Globus pallidus (tissue), 1 donor: ENCODE data around the gene FOLR1.

Experiments
- DNase-seq: peaks from one replicate; pipeline ENCODE4 v3.0.0-alpha.2; 2015; ENCODE audit warnings: low spot score

Gene FOLR1

GRCh38 chr11:72223615-72224563 lies 31.9 kb downstream of the FOLR1 start:
- DNase-seq: peak; percentile 62

- peak; percentile 50 for DNase-seq
Measured at GRCh38 chr11:72224564-72225410, 32.8 kb downstream of the FOLR1 start, which contains the start of gene INPPL1. Gene INPPL1, plus strand, starts transcription at chr11:72224767. Its CDS starts 218 bp downstream, at chr11:72224985.

- no peak for DNase-seq
Measured at GRCh38 chr11:72225411-72225951, 33.5 kb downstream of the FOLR1 start.

DNA sequence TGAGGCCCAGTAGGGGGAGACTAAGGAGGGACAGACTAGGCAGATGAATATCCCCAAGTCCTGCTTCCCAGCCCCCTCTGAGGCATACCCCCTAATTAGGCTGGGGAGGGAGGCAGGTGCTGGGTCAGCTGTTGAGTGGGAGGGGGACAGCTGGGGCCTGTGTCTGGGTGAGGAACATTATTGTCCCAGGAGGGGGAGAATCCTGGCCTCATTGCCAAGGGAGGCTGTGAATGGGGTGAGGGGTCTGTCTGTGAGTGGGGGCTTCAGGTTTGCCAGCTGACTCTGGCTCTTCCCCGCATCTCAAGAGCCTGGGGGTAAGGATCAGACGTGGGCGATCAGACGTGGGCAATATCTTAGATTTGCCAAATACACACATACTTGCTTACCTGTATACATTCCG lies 34.8 kb downstream of the FOLR1 start:
- DNase-seq: no peak

DNA sequence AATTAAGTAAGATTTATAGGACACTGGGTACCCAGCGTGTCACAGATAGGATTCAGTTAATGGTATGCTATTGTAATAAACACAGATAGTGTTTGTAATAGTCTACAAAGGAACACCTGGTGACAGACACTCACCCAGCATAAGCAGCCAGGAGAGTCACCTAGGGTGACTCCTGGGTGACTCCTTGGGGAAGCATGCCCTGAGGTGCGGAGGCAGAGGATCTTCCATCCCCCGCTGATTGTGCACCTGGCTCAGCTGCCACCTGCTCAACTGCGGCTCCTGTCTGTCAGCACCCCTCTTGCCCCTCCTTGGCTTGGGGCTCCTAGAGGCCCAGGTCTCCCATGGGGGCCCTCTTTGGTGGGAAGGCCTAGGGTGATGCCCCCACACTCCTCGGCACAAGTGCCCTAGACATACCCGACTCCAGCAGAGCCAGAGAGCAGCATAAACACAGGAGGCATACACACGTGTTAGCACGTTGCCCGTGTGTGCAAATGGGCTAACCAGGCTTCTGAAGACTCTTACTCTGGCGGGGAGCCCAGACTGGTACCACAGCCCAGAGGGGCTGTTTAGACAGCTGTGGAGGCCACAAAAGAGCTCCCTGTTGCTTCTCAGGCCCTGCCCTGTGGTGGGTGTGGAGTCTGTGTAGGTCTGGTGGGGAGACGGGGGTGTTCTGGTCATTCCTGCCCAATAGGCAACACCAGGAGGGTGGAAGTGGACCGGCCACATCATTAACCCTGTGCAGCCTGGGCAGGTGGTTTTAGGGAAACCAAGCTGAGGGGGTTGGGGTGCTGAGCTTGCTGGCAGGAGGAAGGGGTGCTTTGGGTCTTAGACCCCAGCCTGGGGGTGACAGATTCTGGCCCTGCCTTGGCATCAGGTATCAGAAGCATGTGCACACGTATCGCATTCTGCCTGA lies 35.6 kb downstream of the FOLR1 start:
- DNase-seq: peak; percentile 55

GRCh38 chr11:72228229-72228843 lies 36.4 kb downstream of the FOLR1 start:
- DNase-seq: no peak

DNA sequence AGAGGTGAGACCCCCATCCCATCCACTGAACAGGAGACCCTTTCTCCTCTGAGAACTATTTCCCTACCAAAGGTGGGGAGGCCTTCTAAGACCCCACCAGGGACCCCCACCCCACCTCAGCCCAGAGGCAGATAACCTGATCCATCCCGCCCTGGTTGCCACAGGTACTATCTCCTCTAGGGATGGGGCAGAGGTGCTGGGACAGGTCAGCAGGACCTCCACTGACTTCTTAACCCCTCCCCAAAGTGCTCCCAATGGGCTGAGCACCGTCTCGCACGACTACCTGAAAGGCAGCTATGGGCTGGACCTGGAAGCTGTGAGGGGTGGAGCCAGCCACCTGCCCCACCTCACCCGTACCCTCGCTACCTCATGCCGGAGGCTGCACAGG lies 36.9 kb downstream of the FOLR1 start:
- DNase-seq: no peak

DNA sequence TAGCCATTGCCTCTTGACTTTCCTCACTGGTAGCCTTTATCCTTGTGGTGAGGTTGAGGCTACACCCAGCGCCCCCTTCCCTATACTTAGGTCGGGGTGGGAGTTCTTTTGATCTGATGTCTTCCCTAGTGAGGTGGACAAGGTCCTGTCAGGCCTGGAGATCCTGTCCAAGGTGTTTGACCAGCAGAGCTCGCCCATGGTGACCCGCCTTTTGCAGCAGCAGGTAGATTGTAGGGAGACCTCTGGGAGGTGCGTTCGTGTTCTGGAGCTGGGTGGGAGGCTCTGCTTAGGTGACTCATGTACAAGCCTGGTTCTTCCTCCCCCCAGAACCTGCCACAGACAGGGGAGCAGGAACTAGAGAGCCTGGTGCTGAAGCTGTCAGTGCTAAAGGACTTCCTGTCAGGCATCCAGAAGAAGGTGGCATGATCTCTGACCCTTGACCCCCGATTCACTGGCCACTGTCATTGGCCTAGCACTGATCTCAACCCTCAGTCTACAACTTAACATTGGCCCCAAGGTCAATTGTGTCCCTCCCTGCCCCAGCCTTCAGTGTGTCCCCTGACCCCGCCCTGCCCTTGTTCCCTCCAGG lies 37.5 kb downstream of the FOLR1 start:
- no peak for DNase-seq

DNA sequence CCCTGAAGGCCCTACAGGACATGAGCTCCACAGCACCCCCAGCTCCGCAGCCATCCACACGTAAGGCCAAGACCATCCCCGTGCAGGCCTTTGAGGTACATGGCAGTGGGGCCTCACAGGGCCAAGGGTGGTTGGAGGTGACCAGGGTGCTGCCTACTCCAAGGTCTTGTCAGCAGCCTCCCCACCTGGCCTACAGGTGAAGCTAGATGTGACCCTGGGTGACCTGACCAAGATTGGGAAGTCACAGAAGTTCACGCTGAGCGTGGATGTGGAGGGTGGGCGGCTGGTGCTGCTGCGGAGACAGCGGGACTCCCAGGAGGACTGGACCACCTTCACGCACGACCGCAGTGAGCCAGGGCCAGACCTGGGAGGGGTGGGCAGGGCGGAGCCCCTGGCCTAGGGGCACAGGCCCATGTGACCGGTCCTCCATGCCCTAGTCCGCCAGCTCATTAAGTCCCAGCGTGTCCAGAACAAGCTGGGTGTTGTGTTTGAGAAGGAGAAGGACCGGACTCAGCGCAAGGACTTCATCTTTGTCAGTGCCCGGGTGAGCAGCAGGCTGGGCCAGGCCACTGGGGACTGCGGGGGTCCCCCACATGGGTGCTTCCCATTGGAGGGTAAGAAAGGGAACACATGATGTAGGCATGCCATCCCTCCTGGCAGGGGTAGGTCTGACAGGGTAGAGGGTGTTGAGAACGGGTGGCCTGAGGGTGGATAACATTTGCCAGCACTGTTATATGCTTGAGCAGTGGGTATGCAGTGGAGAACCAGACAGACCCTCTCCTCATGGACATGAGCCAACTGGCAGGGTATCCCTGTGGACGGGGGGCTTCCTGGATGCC lies 38.2 kb downstream of the FOLR1 start:
- DNase-seq: no peak

DNA sequence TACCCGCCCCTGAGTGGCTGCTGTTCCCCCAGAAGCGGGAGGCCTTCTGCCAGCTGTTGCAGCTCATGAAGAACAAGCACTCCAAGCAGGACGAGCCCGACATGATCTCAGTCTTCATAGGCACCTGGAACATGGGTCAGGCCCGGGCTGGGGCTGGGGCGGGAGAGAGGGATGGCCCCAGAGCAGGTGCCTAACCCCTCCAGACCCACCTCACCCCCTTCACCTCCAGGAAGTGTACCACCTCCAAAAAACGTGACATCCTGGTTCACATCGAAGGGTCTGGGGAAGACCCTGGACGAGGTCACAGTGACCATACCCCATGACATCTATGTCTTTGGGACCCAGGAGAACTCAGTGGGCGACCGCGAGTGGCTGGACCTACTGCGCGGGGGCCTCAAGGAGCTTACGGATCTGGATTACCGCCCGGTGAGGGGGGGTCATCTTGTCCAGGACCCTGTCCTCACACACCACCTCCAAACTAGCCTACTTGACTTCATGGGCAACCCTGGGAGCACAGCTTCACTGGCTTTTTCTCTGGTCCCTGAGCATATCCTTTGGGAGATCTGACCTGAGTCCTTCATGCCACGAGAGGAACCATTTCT lies 38.9 kb downstream of the FOLR1 start:
- DNase-seq: no peak

DNA sequence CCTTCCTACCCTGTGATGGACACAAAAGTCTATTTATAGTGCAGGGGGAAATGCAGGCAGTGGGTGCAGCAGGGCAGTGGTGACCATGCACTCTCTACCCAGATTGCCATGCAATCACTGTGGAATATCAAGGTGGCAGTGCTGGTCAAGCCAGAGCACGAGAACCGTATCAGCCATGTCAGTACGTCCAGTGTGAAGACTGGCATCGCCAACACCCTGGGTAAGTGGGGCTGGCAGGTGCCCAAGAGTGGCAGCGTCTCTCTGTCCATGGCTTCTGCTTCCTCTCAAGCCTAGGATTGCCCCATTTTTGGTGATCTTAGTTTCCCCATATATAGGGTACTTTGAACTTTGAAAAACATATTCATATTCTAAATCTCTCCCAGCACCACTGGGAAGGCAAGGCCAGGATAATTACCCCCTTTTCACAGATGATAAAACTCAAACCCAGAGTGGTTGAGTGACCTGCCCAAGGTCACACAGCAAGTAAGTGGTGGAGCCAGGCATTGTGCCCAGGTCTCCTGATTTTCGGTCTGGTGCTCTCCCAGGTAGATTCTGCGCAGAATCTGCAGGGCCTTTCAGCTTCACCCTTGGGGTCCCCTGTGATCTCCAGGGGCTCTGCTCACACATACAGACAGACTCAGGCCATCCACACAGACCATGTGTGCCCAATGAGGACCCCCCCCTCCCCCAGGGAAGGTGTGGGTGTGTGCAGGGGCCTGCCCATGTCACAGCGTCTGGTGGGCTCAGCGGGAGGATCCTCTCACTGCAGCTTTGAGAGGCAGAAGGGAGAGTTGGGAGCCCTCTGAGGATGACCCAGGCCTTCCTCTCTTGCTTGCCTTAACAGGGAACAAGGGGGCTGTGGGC lies 39.7 kb downstream of the FOLR1 start:
- no peak for DNase-seq

DNA sequence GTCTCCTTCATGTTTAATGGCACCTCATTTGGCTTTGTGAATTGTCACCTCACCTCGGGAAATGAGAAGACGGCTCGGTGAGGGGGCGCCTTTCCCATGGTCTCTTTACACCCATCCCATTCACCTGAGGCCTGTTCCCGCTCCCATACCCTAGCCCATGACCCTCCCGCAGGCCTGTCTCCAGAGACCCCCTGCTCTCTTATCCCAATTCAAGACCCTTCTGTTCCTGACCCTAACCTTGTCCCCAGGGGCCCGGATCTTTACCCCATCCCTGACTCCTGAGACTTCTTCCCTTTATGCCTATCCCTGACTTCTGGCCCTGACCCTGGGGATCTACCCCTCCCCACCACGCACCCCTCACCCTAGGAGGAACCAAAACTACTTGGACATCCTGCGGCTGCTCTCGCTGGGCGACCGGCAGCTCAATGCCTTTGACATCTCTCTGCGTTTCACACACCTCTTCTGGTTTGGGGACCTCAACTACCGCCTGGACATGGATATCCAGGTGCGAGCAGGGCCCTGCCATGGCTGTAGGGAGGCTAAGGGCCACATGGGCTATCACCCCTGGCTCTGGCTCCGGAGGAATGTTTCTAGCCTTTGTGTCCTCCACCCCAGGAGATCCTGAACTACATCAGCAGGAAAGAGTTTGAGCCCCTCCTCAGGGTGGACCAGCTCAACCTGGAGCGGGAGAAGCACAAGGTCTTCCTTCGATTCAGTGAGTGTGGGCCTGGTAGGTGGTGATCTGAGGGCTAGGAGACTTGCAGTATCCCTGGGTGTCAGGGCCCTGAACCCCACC lies 40.5 kb downstream of the FOLR1 start:
- no peak for DNase-seq

GRCh38 chr11:72233056-72233772 lies 41.3 kb downstream of the FOLR1 start:
- no peak for DNase-seq

DNA sequence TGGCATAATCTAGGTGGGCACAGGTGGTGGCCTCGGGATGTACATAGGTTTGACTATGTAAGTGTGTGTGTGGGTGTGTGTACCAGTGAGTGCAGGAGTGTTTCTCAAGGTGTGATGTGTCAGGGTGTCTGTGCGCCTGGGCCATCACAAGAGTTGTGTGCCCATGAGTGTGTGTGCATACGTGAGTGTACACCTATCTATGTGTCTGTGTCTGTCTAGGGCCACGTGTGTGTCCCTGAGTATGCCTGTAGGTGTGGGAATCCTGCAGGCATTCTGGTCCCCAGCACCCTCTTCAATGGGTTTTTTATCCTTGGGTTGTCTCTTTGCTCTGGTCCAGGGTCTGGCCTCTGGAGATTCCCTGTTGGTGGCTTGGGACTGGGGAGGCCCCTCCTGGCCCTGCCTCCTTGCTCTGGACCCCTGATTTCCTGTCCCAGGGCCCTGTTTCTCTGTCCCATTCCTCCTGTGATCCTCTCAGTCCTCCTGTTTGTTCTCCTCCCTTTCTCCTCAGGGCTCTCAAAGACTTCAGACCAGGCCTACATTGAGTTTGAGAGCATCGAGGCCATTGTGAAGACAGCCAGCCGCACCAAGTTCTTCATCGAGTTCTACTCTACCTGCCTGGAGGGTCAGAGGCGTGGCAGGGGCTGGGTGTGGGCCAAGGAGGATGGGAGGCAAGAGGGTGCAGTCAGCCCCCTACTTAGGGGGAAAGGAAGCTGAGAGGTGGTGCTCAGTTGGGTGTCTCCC lies 42.0 kb downstream of the FOLR1 start:
- DNase-seq: no peak

- no peak for DNase-seq
Measured at GRCh38 chr11:72234514-72234830, 42.5 kb downstream of the FOLR1 start.

GRCh38 chr11:72234920-72235319 lies 43.0 kb downstream of the FOLR1 start:
- DNase-seq: no peak
